PC-3 (cell line): ENCODE data around the gene ASXL1. TPM values are rescaled to one million over a fixed set of nuclear protein-coding genes. Genes with fewer than 3 reads are reported as not detected.

Experiments used
- ATAC-seq: fragments of 200-7000 bp; cut with Tn5 transposase; 2 replicates; pipeline ENCODE4 v1.9.1; 2020; ENCODE audit warnings: mild to moderate bottlenecking, moderate library complexity
- BruUV-seq: library from RNA; stranded (reverse); fragments of 400-500 nt; replicated peaks from 2 replicates; lab custom pipeline; 2021; lab: Mats Ljungman, UMichigan
- CTCF ChIA-PET: fragments of 300-600 bp; sonication (Branson Sonifier 250); formaldehyde crosslinking; loops from one replicate; lab custom pipeline; 2022; ENCODE audit warnings: antibody characterized with exemption; lab: Charles Lee
- POLR2A ChIA-PET: fragments of 300-600 bp; sonication (Branson Sonifier 250); formaldehyde crosslinking; loops from one replicate; lab custom pipeline; 2022; ENCODE audit warnings: antibody characterized with exemption; ENCODE audit not compliant: unreplicated experiment; lab: Charles Lee
- DNase-seq: peaks from one replicate; pipeline ENCODE4 v3.0.0-alpha.2; 2015
- H2AFZ ChIP-seq: fragments of 300-600 bp; sonication (generic); 2 replicates; pipeline ENCODE4 v1.6.0; 2016; ENCODE audit warnings: antibody characterized with exemption, low read length
- H3F3A ChIP-seq: fragments of 300-600 bp; sonication (generic); one replicate; pipeline ENCODE4 v1.6.0; 2017; ENCODE audit warnings: antibody characterized with exemption, low read length, control low read depth, mild to moderate bottlenecking; ENCODE audit not compliant: unreplicated experiment
- H3K27ac ChIP-seq: fragments of 300-600 bp; sonication (generic); 2 replicates; pipeline ENCODE4 v1.5.1; 2016; ENCODE audit warnings: mild to moderate bottlenecking, low read length
- H3K27me3 ChIP-seq: fragments of 300-600 bp; sonication (generic); 2 replicates; pipeline ENCODE4 v1.6.1; 2016; ENCODE audit warnings: low read length, mixed read lengths
- H3K36me3 ChIP-seq: fragments of 300-600 bp; sonication (generic); 2 replicates; pipeline ENCODE4 v1.6.1; 2016; ENCODE audit warnings: low read depth, mixed run types, low read length, mixed read lengths
- H3K4me1 ChIP-seq: fragments of 300-600 bp; sonication (generic); 2 replicates; pipeline ENCODE4 v1.5.1; 2016; ENCODE audit warnings: low read length; ENCODE audit not compliant: insufficient read depth
- H3K4me2 ChIP-seq: fragments of 300-600 bp; sonication (generic); 2 replicates; pipeline ENCODE4 v1.6.0; 2016; ENCODE audit warnings: low read length
- H3K4me3 ChIP-seq: fragments of 300-600 bp; sonication (generic); 2 replicates; pipeline ENCODE4 v1.5.1; 2016; ENCODE audit warnings: mild to moderate bottlenecking, low read length, mixed read lengths
- H3K79me2 ChIP-seq: fragments of 300-600 bp; sonication (generic); 2 replicates; pipeline ENCODE4 v1.6.1; 2017; ENCODE audit warnings: low read length, mixed read lengths
- H3K9ac ChIP-seq: fragments of 300-600 bp; sonication (generic); 2 replicates; pipeline ENCODE4 v1.6.0; 2016; ENCODE audit warnings: mild to moderate bottlenecking, low read length
- H3K9me2 ChIP-seq: fragments of 300-600 bp; sonication (generic); replicated peaks from 2 replicates; pipeline ENCODE4 v1.6.1; 2016; ENCODE audit warnings: mixed run types, low read length, mixed read lengths
- H3K9me3 ChIP-seq: fragments of 300-600 bp; sonication (generic); 2 replicates; pipeline ENCODE4 v1.6.1; 2016; ENCODE audit warnings: low read length, mixed read lengths
- H4K20me1 ChIP-seq: fragments of 300-600 bp; sonication (generic); 2 replicates; pipeline ENCODE4 v1.6.1; 2016; ENCODE audit warnings: low read length, mixed read lengths
- EZH2 ChIP-seq: fragments of 300-600 bp; sonication (generic); IDR thresholded peaks from one replicate; pipeline ENCODE4 v1.6.1; 2017; ENCODE audit warnings: antibody characterized with exemption, mild to moderate bottlenecking, low read length; ENCODE audit not compliant: unreplicated experiment
- EZH2phosphoT487 ChIP-seq: fragments of 300-600 bp; sonication (generic); IDR thresholded peaks from 2 replicates; pipeline ENCODE4 v1.6.1; 2018; ENCODE audit warnings: mild to moderate bottlenecking, antibody characterized with exemption, low read length, borderline replicate concordance
- intact Hi-C: fragments of 100-400 bp; cut with micrococcal nuclease; formaldehyde crosslinking; loops from 2 replicates; pipeline ENCODE4 v1.9.0; 2023
- total RNA-seq: library from RNA; depleted of rRNA; stranded (reverse); fragments of >200 nt; gene quantifications from 2 replicates; pipeline ENCODE4 v1.2.3, GENCODE V29; 2014
- TF ChIP-seq, protein P1 (sequence below): fragments of 300-600 bp; sonication (generic); conservative IDR thresholded peaks from 2 replicates; pipeline ENCODE4 v1.5.1; 2017; ENCODE audit warnings: antibody characterized with exemption, low read depth, mild to moderate bottlenecking, low read length

Gene ASXL1
- total RNA-seq, 1 experiment from 2014 or later, result 42.8 TPM

DNA sequence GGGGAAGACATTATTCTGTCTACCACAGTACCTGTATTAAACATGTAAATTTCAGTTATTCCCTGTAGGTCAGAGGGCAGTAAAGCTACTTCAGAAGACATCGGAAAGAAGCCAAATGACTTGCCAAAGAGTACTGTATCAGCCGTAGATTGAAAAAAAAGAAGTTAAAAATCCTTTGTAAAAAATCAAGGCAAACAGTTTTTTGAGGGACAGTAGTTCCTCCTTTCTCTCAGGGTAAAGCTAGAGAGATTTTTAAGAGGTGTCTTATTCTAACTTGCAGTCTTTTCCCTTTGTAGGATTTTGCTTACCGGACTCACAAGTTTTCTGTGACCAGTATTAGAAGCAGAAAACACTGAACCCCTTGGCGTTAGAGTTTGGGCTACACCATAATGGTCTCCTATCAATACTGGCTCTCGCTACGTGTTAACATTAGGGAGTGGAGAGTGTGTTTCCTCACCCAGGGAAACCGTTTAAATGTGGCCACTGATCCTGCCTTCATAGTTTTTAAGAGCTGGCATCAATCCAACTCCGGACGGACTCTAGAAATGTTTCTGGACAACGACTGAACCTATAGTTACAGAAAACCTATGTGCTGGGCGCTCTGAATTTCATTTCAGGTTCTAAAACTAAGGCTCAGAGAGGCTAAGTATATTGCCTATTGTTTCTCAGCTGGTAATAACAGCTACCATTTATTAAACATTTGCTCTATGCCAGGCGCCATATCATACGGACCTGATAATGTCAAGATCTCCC lies 1.3 kb upstream of the ASXL1 start:
- no TSS peak for BruUV-seq
- no peaks in the 10 kb centered on the region for H3K27me3 ChIP-seq
- H3F3A ChIP-seq, result peaks cover 8% of the 10 kb centered on the region
- DNase-seq (no peak), ATAC-seq (no peak)
- CTCF ChIA-PET, result no interaction called here
- TF ChIP-seq EZH2phosphoT487 (no peak), EZH2 (no peak)
- TF ChIP-seq, protein P1, sequence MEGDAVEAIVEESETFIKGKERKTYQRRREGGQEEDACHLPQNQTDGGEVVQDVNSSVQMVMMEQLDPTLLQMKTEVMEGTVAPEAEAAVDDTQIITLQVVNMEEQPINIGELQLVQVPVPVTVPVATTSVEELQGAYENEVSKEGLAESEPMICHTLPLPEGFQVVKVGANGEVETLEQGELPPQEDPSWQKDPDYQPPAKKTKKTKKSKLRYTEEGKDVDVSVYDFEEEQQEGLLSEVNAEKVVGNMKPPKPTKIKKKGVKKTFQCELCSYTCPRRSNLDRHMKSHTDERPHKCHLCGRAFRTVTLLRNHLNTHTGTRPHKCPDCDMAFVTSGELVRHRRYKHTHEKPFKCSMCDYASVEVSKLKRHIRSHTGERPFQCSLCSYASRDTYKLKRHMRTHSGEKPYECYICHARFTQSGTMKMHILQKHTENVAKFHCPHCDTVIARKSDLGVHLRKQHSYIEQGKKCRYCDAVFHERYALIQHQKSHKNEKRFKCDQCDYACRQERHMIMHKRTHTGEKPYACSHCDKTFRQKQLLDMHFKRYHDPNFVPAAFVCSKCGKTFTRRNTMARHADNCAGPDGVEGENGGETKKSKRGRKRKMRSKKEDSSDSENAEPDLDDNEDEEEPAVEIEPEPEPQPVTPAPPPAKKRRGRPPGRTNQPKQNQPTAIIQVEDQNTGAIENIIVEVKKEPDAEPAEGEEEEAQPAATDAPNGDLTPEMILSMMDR, result no peak
- peaks cover 29% of the 10 kb centered on the region for H4K20me1 ChIP-seq
- intact Hi-C loops, result loop anchor here (10.0 kb wide), 1 partner anchor 152 kb away; the partner anchor contains the start of genes PLAGL2 and POFUT1
- peak overlapping the region; percentile 88; the same call in 1 of the 2 replicates for H2AFZ ChIP-seq
- no peaks in the 10 kb centered on the region for H3K36me3 ChIP-seq
- peaks cover 50% of the 10 kb centered on the region for H3K4me1 ChIP-seq
- peak overlapping the region; percentile 86 for H3K4me2 ChIP-seq
- peak overlapping the region; percentile 86 for H3K27ac ChIP-seq
- peak overlapping the region; percentile 73 for H3K4me3 ChIP-seq
- no peaks in the 10 kb centered on the region for H3K9me3 ChIP-seq
- peaks cover 31% of the 10 kb centered on the region for H3K79me2 ChIP-seq
- H3K9ac ChIP-seq, result peak overlapping the region; percentile 87; the same call in 1 of the 2 replicates
- H3K9me2 ChIP-seq, result no peaks in the 10 kb centered on the region
- POLR2A ChIA-PET, result no interaction called here

DNA sequence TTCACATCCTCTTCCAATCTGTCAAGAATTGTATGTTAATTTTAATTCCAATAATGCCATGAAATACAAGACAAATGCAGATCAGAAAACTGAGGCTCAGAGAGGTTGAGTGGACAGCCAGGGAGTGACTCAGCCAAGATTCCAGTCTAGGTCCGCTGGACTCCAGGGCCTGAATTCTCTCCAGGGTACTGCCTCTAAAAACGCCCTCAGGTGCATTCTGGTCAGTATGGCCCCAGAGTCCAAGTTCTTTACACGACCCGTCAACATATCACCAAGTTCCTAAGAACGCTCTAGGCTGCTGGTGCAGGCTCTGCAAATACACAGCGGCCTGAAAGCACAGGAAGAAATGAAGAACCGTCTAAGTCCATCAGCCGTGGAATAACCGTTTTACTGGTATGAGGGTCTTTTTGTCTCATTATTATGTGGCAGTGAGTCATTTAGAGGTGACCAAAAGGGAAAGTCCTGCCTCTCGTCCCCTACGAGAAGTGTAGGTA lies 709 bp upstream of the ASXL1 start:
- Histone ChIP-seq H3K79me2 (peaks cover 37% of the 10 kb centered on the region), H3K27ac (peak overlapping the region; percentile 86), H3K4me2 (peak overlapping the region; percentile 86), H3K27me3 (no peaks in the 10 kb centered on the region), H4K20me1 (peaks cover 33% of the 10 kb centered on the region), H3K36me3 (no peaks in the 10 kb centered on the region), H3F3A (peaks cover 8% of the 10 kb centered on the region), H3K4me1 (peaks cover 50% of the 10 kb centered on the region), H3K4me3 (peak overlapping the region; percentile 73), H2AFZ (peak overlapping the region; percentile 88), H3K9me2 (no peaks in the 10 kb centered on the region), H3K9ac (peak overlapping the region; percentile 87), H3K9me3 (no peaks in the 10 kb centered on the region)
- TF ChIP-seq EZH2phosphoT487 (no peak), EZH2 (no peak)
- TF ChIP-seq, protein P1, result no peak
- BruUV-seq, result TSS peak; percentile 91
- intact Hi-C loops, result loop anchor here (10.0 kb wide), 1 partner anchor 153 kb away; the partner anchor contains the start of genes PLAGL2 and POFUT1
- ChIA-PET POLR2A (interaction anchor here (0.6 kb wide), 1 partner anchor 63 kb away, joined by 3 read pairs; no protein-coding TSS in a partner anchor), CTCF (interaction anchor here (0.8 kb wide), 2 partner anchors 68 to 152 kb away, joined by 3 read pairs; no protein-coding TSS in a partner anchor)
- ATAC-seq (peak; percentile 16), DNase-seq (peak; percentile 46)

DNA sequence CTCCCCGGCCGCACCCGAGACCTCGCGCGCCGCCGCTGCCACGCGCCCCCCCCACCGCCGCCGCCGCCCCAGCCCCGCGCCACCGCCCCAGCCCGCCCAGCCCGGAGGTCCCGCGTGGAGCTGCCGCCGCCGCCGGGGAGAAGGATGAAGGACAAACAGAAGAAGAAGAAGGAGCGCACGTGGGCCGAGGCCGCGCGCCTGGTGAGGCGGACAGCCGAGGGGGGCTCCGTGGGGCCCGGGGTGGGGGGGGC lies 426 bp downstream of the ASXL1 start:
- Histone ChIP-seq H3K4me1 (peaks cover 50% of the 10 kb centered on the region), H3K27me3 (no peaks in the 10 kb centered on the region), H3K36me3 (no peaks in the 10 kb centered on the region), H4K20me1 (peaks cover 45% of the 10 kb centered on the region), H2AFZ (no peak overlapping the region), H3K4me2 (peak overlapping the region; percentile 95; the same call in 1 of the 2 replicates), H3K4me3 (peak overlapping the region; percentile 99), H3K79me2 (peaks cover 48% of the 10 kb centered on the region), H3F3A (peaks cover 8% of the 10 kb centered on the region), H3K27ac (peak overlapping the region; percentile 55), H3K9ac (peak overlapping the region; percentile 87), H3K9me3 (no peaks in the 10 kb centered on the region), H3K9me2 (no peaks in the 10 kb centered on the region)
- ChIA-PET POLR2A (no interaction called here), CTCF (interaction anchor here (0.5 kb wide), 1 partner anchor 145 kb away, joined by 4 read pairs; no protein-coding TSS in a partner anchor)
- intact Hi-C loops, result loop anchor here (2.0 to 10.0 kb wide), 2 partner anchors 16 to 154 kb away; partner anchors contain the start of genes PLAGL2 and POFUT1
- no TSS peak for BruUV-seq
- no peak for TF ChIP-seq EZH2
- no peak for TF ChIP-seq EZH2phosphoT487
- TF ChIP-seq, protein P1, result no peak
- no peak for ATAC-seq
- DNase-seq, result no peak
